Fibroblast of skin of left biceps (primary cell): Measurements from ENCODE around the gene PRRC2B.
"Not testable (repeated sequence)": the region's sequence is repeated elsewhere in the genome, so short reads cannot be mapped to it uniquely, and the experiment has no call there.

Experiments
- DNase-seq, 2 experiments: peaks; one replicate each; pipeline ENCODE4 v3.0.0-alpha.2; 2013; ENCODE audit warnings: low read depth in 2 of 2

The PRRC2B gene

DNA sequence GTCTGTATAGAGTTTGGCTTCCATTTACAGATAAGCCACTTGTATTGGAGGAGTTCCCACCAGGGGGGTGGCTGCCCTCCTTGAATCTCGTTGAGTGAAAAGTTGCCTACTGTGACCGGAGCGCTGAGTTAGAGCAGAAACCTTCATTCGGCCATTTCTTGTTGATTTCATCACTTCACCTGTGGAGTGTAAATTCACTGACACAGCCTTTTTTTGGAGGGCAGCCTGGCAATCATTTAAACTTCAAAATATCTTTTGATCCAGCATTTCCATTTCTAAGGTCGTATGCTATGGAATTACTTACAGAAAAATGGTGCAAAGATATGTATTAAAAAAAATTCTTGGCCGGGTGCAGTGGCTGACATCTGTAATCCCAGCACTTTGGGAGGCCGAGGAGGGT, 40.8 kb downstream of the PRRC2B start:
- DNase-seq = no peak

DNA sequence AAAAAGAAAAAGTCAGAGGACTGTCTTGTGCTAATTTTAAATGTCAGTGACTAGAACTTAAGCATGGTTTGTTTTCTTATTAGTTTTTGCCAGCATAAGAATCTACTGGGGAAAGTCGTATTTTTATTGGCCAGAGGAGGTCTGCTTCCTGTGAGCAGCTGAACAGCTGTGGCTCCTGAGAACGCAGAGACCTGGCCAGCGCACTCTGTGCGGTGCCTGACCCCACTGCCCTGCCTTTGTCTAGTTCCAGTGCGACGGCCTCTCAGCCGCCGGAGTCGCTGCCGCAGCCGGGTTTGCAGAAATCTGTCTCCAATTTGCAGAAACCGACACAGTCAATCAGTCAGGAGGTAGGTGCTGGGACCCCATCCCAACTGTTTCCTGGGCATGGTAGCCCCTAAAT, 42.5 kb downstream of the PRRC2B start:
- no peak for DNase-seq

DNA sequence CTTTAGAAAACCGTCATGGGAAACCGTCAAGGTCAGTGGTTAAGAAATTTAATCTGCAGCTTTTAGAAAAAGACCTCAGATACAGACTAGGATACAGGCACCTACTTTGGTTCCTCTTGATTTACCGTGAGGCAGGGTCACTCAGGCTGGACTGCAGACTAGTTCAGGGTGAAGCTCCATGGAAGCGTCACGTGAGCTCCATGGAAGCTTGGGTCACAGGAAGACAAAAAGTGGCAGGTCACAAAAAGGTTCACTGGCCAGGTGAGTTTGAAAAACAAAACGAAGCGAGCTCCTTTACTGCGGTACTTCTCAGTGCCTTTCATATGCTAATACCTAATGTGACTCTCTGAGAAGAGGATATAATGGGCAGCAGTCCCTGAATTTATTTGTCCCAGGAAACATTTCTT, 43.0 kb downstream of the PRRC2B start:
- no peak for DNase-seq

DNA sequence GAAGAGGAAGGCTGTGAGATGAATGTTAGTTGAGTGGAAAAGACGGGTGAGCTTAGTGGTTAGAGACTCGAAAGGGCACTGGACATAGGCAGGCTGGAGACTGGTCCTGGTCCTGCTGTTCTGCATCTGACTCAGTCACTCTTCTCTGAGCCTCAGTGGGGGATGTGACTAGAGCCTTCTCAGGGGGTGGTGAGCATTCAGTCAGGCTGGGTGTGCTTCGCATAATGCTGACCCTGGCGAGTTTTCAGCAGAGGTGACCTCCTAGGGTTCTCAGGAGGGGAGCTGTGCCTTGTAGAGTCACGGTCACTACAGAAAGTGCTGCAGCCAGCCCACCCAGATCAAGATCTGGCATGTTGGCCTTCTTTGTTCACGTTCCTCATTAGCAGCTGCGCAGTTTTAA, 44.3 kb downstream of the PRRC2B start:
- no peak for DNase-seq

DNA sequence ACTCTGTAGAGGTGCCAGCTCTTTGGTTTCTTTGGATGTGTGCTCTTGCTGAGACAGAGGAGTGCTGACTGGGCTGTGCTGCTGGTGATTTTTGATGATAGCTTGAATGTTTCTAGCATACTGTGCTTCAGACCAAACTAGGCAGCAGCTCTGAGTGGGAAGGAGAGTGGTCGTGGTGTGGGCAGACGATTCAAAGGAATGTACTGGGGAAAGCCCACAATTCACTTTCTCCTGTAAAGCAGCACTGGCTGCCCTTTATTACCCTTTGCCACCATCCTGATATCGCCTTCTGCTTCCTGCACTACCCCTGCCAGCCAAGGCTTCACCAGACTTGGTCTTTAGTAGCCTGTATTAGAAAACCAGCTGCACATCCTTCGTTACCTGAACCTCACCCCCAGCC, 45.3 kb downstream of the PRRC2B start:
- no peak for DNase-seq

DNA sequence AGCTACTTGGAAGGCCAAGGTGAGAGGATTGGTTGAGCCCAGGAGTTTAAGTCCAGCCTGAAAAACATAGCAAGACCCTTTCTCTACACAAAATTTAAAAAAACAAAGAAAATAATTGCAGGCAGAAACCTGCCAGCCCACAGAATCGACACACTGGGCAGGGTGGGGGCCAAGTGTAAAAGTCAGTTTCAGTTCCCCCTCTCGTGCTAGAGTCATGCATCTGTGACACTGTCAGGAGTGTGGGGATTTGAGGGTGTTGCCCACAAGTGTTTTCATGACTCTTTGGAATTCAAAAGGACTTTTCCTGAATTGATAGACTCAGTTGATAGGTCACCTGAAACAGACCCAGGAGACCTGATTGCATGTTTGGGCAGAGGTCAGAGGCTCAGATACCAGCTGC, 47.6 kb downstream of the PRRC2B start:
- no peak for DNase-seq

DNA sequence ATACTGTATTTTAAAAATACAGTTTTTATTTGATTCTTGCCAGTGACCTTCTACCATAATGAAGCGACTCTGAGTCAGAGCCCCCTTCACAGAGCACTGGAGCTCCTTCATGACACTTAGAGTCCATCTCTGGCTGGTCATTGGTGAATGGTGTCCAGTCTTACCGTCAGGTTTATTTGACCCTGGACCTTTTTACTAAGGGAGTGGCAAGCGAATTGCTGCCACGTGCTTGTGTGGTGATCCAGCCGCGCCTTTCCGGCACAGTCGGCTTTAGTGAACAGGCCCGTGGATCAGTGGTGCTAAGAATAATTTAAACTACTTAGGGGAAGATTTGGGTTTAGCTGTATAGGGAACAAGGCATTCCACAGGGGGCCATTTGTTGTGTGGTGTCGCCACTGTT, 48.5 kb downstream of the PRRC2B start:
- DNase-seq = no peak

DNA sequence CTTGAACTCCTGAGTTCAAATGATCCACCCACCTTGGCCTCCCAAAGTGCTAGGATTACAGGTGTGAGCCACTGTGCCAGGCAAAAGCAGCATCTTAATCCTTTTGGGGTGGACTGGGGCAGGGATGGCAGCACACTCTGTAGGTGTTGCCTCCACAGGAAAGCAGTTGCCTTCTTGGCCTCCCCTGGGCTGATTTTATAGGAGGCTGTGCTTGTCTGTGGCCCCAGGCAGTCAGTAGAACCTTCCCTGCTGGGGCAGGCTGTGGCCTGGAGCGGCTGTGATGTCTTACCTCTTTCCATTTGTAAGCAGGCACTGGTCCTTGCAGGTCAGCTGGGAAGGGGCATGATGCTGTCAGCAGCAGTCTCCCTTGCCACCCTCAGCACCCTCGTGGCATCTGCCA, 49.8 kb downstream of the PRRC2B start:
- DNase-seq = no peak

DNA sequence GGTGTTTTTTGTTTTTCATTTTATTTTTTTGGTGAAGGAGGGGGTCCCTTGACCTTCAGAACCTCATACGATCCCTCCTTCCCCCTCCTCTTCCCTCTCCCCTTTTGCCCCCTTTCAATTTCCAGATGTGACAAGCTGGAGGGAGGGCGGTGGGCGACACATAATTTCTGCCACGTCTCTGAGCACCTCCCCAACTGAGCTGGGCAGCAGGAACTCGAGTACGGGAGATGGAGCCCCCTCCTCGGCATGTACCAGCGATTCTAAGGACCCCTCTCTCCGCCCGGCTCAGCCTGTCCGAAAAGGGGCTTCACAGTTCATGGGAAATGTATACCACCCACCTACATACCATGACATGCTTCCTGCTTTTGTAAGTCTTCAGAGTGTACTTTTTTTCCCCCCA, 52.4 kb downstream of the PRRC2B start:
- no peak for DNase-seq

DNA sequence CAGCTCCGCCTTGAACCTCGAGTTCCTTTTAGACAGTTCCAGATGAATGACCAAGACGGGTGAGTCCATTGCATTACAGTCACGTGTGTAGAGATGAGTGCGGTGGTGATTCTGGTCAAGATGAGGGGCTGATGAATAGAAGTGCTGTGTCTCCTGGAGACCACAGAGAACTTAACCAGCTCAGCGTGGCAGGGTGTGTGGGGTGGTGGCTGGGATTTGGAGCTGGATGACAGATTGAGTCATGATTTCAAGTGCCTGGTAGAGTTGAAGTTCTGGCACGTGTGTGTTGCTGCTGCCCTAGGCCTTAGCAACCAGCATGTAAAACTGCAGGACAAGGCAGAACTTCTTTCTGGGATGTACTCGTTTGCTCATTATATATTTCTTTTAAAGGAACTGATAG, 53.3 kb downstream of the PRRC2B start:
- DNase-seq = no peak

DNA sequence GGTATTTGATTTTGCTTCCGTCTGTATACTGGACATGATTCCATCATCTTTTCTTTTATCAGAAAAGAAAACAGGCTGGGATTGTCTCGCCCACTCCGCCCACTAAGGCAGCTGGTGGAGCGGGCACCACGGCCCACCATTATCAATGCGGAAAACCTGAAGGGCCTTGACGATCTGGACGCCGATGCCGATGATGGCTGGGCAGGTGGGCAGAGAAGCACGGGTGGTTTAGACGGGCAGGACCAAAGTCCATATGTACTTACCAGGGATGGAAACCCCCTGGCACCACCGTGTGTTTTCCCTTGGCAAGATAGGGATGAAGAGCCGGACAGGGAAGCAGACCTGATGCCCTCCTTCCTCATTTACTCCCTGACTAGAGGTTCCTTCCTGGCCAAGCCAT, 53.7 kb downstream of the PRRC2B start:
- no peak for DNase-seq

DNA sequence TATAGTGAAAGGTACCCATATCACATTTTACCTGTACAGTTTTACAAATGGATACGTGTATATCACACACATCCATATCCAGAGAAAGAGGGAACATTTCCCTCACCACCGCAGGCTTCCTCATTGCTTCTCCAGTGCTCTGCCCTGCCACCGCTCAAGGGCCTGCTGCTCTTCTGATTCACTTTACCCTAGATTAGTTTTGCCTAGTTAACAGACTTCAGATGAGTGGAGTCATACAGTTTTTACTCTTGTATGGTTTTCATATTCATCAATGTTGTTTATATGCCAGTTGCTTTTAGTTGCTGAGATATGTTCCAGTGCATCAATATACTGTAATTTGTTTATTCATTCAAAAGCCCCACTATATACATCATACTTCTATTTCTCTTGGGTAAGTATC, 54.9 kb downstream of the PRRC2B start:
- no peak for DNase-seq

DNA sequence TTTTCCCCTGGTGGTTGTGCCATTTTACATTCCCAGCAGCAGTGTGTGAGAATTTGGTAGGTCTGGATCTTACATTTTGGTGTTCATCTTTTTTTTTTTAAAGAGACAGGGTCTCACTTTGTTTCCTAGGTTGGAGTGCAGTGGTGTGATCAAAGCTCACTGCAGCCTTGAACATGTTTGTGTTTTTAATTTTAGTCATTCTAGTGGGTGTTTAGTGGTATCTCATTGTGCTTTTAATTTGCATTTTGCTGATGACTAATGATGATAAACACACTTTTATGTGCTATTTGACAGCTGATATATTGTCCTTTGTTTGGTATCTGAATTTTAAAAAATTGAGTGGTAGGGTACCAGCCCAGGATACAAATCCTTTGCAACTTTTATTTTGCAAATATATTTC, 55.4 kb downstream of the PRRC2B start:
- DNase-seq = no peak

DNA sequence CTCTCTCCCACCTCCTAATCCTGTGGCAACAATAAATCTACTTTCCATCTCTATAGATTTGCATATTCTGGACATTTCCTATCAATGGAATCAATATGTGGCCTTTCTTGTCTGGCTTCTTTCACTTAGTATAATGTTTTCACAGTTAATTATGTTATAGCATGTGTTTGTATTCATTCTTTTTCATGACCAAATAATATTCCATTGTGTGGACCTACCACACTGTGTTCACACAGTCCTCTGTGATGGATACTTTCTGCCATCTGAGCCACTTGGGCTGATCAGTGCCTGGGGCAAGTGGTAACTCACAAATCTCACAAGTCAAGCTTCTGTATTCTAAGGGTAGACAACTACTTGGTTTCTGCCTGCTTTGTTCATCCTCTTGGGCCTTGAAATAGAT, 60.1 kb downstream of the PRRC2B start:
- DNase-seq = no peak

DNA sequence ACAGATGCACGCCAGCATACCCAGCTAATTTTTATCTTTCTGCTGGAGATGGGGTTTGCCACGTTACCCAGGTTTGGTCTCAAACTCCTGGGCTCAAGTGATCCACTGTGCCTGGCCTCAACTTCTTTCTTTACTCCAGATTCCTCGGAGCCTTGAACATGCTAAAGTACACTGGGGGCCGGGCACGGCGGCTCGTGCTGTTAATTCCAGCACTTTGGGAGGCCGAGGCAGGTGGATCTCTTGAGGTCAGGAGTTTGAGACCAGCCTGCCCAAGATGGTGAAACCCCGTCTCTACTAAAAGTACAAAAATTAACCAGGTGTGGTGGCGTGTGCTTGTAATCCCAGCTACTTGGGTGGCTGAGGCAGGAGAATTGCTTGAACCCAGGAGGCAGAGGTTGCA, 61.8 kb downstream of the PRRC2B start:
- not testable (repeated sequence) for DNase-seq

DNA sequence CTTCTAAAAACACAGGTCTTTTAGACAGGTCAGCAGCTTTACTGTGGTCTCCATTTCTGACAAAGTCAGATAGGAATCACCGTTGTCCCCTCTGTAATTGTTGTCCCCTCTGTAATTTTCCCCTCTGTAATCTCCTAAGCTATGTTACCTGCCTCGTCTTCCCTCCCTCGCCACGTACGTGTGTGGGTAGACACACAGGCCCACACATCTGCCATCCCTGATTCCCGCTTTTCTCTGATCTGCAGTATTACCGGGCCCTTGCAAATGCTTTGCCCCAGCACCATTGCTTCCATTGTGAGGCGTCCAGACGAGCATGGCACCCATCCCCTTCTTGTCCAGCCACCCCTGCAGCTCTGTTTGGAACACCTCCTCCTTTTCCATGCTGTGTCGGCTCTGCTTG, 63.9 kb downstream of the PRRC2B start:
- no peak for DNase-seq

DNA sequence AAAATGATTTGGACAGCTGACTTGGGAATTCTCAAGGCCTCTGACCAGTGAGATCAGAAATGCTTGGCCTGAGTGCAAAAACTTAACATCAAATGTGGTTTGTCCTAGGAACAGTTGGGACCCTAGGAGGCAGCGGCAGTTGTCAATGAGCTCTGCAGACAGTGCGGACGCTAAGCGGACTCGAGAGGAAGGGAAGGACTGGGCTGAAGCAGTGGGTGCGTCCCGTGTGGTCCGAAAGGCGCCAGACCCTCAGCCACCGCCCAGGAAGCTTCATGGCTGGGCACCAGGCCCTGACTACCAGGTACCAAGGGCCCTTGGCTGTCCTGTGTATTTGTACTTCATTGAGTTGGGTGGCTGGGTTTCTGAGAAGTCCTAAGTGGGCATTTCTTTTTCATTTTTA, 65.2 kb downstream of the PRRC2B start:
- DNase-seq = no peak

DNA sequence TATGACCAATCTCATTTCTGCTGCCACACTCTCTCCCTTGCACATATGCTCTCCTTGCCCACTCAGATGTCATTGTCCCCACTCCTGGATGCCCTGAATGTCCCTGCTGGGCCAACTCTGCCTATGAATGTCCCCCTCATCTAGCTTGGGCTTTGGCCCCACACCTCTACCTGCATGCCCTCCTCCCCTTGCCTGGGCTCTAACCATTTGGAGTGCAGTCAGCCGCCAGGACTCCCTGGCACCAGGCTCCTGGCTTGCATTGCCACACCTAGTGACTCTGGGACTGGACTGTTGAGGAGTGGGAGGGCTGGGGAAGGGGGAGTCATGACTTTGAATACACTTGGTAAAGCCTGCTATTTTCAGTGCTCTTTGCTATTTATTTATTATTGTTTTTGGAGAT, 67.3 kb downstream of the PRRC2B start:
- no peak for DNase-seq

DNA sequence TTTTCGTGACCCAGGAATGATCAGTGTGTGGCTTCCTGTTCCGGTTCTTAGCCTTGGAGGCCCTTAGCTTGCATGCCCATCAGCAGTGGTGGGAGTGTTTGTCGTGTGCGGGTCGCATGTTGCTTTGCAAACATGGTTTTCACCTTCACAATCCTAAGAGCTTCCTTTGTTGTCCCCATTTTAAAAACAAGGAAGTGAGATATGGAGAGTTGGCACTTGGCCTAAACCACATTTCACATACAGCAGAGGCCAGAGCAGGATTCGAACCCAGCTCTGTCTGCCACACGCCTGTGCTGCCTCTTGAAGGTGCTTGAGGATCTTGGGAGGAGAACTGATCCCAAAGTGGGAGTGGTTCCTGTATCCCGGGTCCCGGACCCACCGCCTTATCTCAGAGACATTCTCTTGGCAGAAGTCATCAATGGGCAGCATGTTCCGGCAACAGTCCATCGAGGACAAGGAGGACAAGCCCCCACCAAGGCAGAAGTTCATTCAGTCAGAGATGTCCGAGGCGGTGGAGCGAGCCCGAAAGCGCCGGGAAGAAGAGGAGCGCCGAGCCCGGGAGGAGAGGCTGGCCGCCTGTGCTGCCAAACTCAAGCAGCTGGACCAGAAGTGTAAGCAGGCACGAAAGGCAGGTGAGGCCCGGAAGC, 70.6 kb downstream of the PRRC2B start:
- no peak for DNase-seq

DNA sequence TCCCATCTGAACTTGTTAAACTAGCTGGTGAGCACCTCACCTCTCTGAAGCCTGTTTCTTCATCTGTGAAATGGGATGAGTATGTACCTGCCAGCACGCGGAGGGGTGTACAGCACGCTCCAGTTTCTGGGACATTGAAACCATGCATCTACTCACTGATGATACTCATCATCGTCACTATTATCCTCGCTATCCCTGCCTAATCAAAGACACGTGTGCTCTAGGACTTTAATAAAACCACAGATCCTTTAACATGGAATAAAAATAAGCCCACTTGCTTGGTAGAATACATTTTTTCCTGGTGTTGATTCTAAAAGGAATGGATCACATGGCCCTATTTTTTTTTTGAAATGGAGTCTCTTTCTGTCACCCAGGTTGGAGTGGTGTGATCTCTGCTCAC, 71.5 kb downstream of the PRRC2B start:
- DNase-seq = peak; percentile 32 to 38

DNA sequence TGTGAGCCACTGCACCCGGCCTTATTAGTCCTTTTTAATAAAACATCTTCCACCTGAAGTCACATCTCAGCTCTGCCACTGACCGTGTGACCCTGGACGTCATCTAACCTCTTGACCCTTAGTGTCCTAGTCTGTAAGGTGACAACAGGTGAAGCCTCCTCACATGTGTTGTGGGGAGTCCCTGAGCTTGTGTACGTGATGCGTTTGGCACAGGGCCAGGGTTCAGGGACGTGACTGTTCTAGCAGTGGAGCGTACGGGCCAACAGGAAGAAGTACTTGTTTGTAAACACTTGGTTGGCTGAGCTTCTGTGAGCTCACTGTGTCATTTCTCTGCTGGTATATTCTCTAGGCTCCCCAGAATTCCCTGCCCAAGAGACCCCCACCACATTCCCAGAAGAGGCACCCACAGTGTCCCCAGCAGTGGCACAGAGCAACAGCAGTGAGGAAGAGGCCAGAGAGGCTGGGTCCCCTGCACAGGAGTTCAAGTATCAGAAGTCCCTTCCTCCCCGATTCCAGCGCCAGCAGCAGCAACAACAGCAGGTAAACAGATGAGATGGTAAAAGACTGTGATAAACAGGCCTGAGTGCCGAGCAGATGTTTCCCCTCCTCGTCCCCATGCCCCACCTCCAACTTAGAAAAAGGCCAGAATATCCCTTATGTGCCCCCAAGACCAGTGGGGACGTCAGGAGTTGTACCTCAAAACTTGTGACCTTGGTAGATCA, 73.5 kb downstream of the PRRC2B start:
- no peak for DNase-seq

DNA sequence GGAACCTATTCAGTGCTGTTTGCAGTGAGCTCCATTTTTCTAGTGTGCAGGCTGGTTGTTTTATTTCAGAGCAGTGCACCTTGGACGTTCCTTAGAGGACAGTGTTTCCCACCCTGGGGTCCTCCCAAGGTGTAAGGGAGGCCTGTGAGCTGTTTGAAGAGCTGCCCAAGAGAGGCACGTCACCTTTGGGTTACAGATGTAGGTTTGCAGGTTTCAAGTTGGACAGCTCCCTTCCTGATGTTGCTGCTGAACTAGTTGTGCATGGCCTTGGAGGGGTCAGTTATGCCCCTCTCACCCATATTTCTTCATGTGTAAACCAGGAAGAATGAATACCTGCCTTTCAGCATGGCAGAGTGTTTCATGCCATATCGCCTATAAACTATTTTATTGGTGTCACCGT, 74.1 kb downstream of the PRRC2B start:
- no peak for DNase-seq

DNA sequence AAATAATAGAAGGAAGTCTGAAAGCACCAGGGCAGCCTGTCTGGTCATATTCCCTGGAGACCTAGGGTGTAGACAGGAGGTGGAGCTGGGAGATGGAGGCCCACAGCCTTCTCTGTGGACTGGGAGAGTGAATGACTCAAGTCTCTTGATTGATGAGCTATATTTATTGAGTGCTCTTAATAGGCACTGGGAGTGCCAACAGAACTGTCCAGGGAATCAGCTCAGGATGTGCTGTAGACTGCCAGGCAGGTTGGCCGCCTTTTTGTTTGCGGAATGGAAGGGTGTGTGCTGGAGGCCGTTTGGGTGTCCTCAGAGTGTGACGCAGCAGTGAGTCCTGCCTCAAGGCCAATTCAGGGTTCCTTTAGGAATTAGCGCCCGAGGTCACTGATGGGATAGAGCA, 75.5 kb downstream of the PRRC2B start:
- DNase-seq = peak in 1 of 2 experiments; percentile 10

DNA sequence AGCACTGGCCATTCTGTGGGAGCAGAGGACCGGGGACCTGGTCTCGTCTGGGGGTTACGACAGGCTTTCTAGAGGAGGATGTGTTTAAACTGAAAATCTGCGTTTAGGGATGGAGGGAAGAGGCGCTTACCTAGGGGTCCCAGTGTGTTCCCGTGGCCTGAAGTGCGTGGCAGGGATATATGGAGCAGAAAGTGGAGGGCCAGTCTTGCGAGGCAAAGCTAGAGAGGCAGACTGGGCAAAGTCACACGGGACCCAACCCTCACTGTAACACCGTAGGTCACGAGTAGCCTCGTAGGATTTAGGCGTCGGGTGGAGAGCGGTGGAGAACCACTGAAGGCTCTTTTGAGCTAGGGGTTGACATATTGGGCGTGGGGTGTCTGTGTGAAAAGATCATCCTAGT, 76.1 kb downstream of the PRRC2B start:
- DNase-seq = no peak
